ENCODE results near the gene VAV2. TPM values are rescaled to one million over a fixed set of nuclear protein-coding genes. Genes with fewer than 3 reads are reported as not detected.

Gene VAV2
- total and polyA plus RNA-seq, 2 of the 4 experiments (the other 2 are of a cell fraction): 10.8 to 13.4 TPM

GRCh38 chr9:133715295-133715865 lies 276.7 kb downstream of the VAV2 start:
- no peaks in the 10 kb centered on the region for H4K20me1 ChIP-seq (ENCODE audit: insufficient read depth, low read length)
- peak; percentile 58 for DNase-seq
- peaks cover 0 to 7% of the 10 kb centered on the region in 2 experiments; a peak in 2 of 4 replicates for H3K79me1 ChIP-seq (ENCODE audit: low read depth in 1 of 2, low read length in 2 of 2)
- H3K23ac ChIP-seq (ENCODE audit: low read depth, low read length): peak overlapping the region; percentile 84; the same call in 1 of the 2 replicates
- H4K91ac ChIP-seq (ENCODE audit: insufficient read depth, low read depth, low read length): peak overlapping the region; percentile 94
- no TSS peak for BruUV-seq (replicated peaks)
- H2AK5ac ChIP-seq (ENCODE audit: low read depth, low read length): peak overlapping the region; percentile 92
- no peaks in the 10 kb centered on the region for H3K27me3 ChIP-seq (ENCODE audit: control insufficient read depth, insufficient read depth, low read length)
- H3K36me3 ChIP-seq (ENCODE audit: control insufficient read depth, insufficient read depth, low read length): no peaks in the 10 kb centered on the region
- H3K56ac ChIP-seq (ENCODE audit: extremely low read depth, insufficient read depth, low read length): peak overlapping the region; percentile 83
- H2BK120ac ChIP-seq (ENCODE audit: low read depth, low read length): peak overlapping the region; percentile 95
- peaks cover 30% of the 10 kb centered on the region for H3K4me1 ChIP-seq (ENCODE audit: control insufficient read depth, insufficient read depth, low read length)
- ATAC-seq (ENCODE audit: low read depth): peak; percentile 30
- H4K5ac ChIP-seq (ENCODE audit: low read depth, low read length): peak overlapping the region; percentile 94
- no peaks in the 10 kb centered on the region for H3K9me3 ChIP-seq (ENCODE audit: control insufficient read depth, insufficient read depth, low read length)
- TF ChIP-seq CHD1 (IDR thresholded peaks at IDR 0.05; ENCODE audit: low read depth, low read length): no peak
- TF ChIP-seq FOS (IDR thresholded peaks at IDR 0.05; ENCODE audit: low read depth, low read length): peak; percentile 72
- peak; percentile 43; the same call in 1 of the 2 replicates for TF ChIP-seq MAZ (IDR thresholded peaks at IDR 0.05; ENCODE audit: borderline replicate concordance, low read depth, low read length)
- intact Hi-C loops (cut with micrococcal nuclease): no loop called here
- CTCF ChIA-PET: no interaction called here
- H3K4me3 ChIP-seq (ENCODE audit: insufficient read depth, low read depth, low read length): no peak overlapping the region
- peak overlapping the region; percentile 48; the same call in 1 of the 2 replicates for H3K4me2 ChIP-seq (ENCODE audit: low read depth, low read length)
- in situ Hi-C loops (cut with MboI; ENCODE audit: low sequenced_read_pairs): no loop called here
- peak overlapping the region; percentile 92 for H2BK5ac ChIP-seq (ENCODE audit: low read depth, low read length, poor library complexity, severe bottlenecking)
- POLR2A ChIA-PET (ENCODE audit: unreplicated experiment): interaction anchor here (0.5 to 1.0 kb wide), 3 partner anchors 265 to 743 kb away, joined by 3 read pairs; no protein-coding TSS in a partner anchor
- H3K14ac ChIP-seq (replicated peaks; ENCODE audit: low read depth, low read length): peak overlapping the region; percentile 90; the same call in 1 of the 2 replicates
- H3K9ac ChIP-seq (ENCODE audit: low read depth, low read length): peak overlapping the region; percentile 54; the same call in 1 of the 2 replicates
- H4K8ac ChIP-seq (ENCODE audit: low read depth in 2 of 2, low read length in 2 of 2): peak overlapping the region; percentile 69 to 92
- peak overlapping the region; percentile 89 for H2AK9ac ChIP-seq (replicated peaks; ENCODE audit: low read depth, low read length, poor library complexity)
- H3K9me1 ChIP-seq (ENCODE audit: insufficient read depth, low read length): peaks cover 8% of the 10 kb centered on the region
- dilution Hi-C loops (cut with HindIII; ENCODE audit: low sequenced_read_pairs, unreplicated experiment): no loop called here
- H3K27ac ChIP-seq (ENCODE audit: insufficient read depth, low read length): peak overlapping the region; percentile 89
- 65% methylated on average over 9 of the region's 23 CpGs; no CpG with 5 or more reads in 1 of the 2 experiments for WGBS, 2 experiments (ENCODE audit: extremely low coverage in 2 of 2, insufficient read length in 1 of 2)
- H2BK15ac ChIP-seq (ENCODE audit: low read depth, low read length): peak overlapping the region; percentile 67; the same call in 2 of the 3 replicates
- H3K4ac ChIP-seq (ENCODE audit: low read depth, low read length): peak overlapping the region; percentile 93
- peak overlapping the region; percentile 80 for H2BK20ac ChIP-seq (ENCODE audit: low read depth, low read length)
- H2AFZ ChIP-seq (replicated peaks; ENCODE audit: low read length, poor library complexity): peak overlapping the region; percentile 87
- H3K18ac ChIP-seq (ENCODE audit: low read depth, low read length): peak overlapping the region; percentile 90
